GM12801 (cell line): ENCODE data around the gene PI4K2B.

Experiments used
- TF ChIP-seq, protein P1 (sequence below): IDR thresholded peaks from one replicate; pipeline ENCODE4 v1.5.1; 2011; ENCODE audit warnings: control low read depth; ENCODE audit not compliant: insufficient read length; ENCODE audit errors: extremely low read depth

Gene PI4K2B

DNA sequence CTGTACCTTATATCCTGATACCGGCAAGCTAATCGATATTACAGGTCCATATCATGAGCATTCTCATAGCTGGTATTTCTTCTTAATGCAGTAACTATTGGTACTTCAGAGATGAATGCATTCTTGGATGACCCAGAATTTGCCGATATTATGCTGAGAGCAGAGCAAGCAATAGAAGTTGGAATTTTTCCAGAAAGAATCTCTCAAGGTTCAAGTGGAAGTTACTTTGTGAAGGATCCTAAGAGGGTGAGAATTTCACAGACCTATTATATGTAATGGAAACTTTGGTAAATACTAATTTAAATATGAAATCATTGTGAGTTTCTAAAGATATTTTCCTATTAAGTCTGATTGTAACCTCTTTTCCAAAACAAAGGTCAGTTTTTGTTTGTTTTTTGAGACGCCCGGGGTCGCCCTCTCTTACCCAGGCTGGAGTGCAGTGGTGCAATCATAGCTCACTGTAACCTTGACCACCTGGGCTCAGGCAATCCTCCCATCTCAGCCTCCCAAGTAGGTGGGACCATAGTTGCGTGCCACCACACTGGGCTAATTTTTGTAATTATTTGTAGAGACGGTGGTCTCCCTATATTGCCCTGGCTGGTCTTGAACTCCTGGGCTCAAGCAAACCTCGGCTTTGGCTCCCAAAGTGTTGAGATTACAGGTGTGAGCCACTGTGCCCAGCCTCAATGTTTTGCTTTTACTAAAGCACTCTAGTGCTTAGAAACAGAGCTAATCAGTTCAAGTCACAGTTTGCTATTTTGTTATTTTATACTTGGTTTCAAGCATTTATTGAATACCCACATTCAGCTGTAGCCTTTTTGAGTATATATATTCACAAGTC, 18.6 kb downstream of the PI4K2B start:
- TF ChIP-seq, protein P1, sequence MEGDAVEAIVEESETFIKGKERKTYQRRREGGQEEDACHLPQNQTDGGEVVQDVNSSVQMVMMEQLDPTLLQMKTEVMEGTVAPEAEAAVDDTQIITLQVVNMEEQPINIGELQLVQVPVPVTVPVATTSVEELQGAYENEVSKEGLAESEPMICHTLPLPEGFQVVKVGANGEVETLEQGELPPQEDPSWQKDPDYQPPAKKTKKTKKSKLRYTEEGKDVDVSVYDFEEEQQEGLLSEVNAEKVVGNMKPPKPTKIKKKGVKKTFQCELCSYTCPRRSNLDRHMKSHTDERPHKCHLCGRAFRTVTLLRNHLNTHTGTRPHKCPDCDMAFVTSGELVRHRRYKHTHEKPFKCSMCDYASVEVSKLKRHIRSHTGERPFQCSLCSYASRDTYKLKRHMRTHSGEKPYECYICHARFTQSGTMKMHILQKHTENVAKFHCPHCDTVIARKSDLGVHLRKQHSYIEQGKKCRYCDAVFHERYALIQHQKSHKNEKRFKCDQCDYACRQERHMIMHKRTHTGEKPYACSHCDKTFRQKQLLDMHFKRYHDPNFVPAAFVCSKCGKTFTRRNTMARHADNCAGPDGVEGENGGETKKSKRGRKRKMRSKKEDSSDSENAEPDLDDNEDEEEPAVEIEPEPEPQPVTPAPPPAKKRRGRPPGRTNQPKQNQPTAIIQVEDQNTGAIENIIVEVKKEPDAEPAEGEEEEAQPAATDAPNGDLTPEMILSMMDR, result no peak

- TF ChIP-seq, protein P1, result no peak
These were observed 19.2 kb downstream of the PI4K2B start for GRCh38 chr4:25253071-25253445.

GRCh38 chr4:25258980-25259578, 25.2 kb downstream of the PI4K2B start:
- TF ChIP-seq, protein P1, result no peak

- TF ChIP-seq, protein P1, result no peak
These were observed 38.0 kb downstream of the PI4K2B start for GRCh38 chr4:25271866-25272265.

DNA sequence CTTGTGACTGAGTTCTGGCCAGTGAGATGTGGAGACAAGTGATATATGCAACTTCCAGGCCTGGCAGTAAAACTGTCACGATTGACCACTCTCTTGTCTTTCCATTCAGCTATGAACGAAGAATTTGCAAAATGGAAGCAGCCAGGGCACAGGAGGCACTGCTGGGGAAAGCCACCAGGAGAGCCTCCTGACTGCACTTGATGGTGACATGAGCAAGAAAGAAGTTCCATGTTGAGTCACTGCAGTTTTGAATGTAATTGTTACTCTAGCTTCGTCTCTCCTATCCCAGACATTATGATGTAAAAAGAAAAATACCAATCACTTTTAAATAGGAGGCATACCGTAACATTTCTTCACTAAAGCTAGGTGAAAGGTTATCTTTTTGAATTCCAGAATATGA, 46.4 kb downstream of the PI4K2B start:
- TF ChIP-seq, protein P1, result no peak

GRCh38 chr4:25283948-25284347, 50.1 kb downstream of the PI4K2B start:
- TF ChIP-seq, protein P1, result no peak

DNA sequence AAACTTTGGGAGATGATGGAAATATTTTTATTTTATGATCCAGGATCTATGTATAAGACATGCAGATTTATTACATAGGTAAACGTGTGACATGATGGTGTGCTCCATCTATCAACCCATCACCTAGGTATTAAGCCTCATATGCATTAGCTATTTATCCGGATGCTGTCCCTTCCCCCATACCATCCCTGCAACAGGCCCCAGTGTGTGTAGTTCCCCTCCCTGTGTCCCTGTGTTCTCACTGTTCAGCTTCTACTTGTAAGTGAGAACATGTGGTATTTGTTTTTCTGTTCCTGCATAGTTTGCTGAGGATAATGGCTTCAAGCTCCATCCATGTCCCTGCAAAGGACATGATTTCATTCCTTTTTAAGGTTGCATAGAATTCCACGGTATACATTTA, 50.6 kb downstream of the PI4K2B start:
- TF ChIP-seq, protein P1, result no peak
